ENCODE measurements around the gene CIAPIN1.

Gene CIAPIN1

DNA sequence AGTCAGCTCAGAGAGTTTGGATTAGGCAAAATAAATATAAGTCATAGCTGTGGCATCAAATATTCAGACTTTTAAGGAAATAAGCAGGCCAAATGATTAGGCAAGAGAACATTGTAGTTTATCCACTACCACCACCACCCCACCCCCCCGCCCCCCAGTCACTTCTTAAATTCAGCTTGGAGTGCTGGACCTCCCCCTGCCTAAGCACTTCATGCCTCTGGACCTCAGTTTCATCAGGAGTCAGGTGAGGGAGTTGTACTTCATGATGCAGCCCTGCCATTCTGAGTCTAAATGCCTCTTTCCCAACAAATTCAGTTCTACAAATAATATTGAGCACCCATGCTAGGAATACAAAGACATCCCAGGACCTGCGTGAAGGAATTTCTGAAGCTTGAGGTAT lies 17.3 kb upstream of the CIAPIN1 start:
- no peak overlapping the region for H3K27ac ChIP-seq (ENCODE audit: low read length)
- H3K9me2 ChIP-seq (replicated peaks; ENCODE audit: insufficient read depth, low read length), result no peaks in the 10 kb centered on the region
- H3K9ac ChIP-seq (ENCODE audit: low read length), result no peak overlapping the region
- H3K27me3 ChIP-seq (replicated peaks; ENCODE audit: insufficient read depth, low read length), result no peaks in the 10 kb centered on the region
- H4K20me1 ChIP-seq (ENCODE audit: insufficient read depth, low read length), result no peaks in the 10 kb centered on the region
- DNase-seq, result no peak
- H3F3A ChIP-seq (ENCODE audit: insufficient read depth, low read length), result peaks cover 9% of the 10 kb centered on the region; the same call in 1 of the 2 replicates
- H3K4me3 ChIP-seq (ENCODE audit: low read length), result no peak overlapping the region
- H3K4me2 ChIP-seq (ENCODE audit: low read depth, low read length), result no peak overlapping the region
- no peak overlapping the region for H2AFZ ChIP-seq (ENCODE audit: low read length)
- TF ChIP-seq EZH2phosphoT487 (IDR thresholded peaks at IDR 0.05; ENCODE audit: low read length), result no peak
- TF ChIP-seq EZH2 (optimal IDR thresholded peaks at IDR 0.05; ENCODE audit: low read depth, low read length), result no peak
- TF ChIP-seq, protein P1, sequence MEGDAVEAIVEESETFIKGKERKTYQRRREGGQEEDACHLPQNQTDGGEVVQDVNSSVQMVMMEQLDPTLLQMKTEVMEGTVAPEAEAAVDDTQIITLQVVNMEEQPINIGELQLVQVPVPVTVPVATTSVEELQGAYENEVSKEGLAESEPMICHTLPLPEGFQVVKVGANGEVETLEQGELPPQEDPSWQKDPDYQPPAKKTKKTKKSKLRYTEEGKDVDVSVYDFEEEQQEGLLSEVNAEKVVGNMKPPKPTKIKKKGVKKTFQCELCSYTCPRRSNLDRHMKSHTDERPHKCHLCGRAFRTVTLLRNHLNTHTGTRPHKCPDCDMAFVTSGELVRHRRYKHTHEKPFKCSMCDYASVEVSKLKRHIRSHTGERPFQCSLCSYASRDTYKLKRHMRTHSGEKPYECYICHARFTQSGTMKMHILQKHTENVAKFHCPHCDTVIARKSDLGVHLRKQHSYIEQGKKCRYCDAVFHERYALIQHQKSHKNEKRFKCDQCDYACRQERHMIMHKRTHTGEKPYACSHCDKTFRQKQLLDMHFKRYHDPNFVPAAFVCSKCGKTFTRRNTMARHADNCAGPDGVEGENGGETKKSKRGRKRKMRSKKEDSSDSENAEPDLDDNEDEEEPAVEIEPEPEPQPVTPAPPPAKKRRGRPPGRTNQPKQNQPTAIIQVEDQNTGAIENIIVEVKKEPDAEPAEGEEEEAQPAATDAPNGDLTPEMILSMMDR (IDR thresholded peaks at IDR 0.05; ENCODE audit: low read length), result no peak
- no peaks in the 10 kb centered on the region for H3K9me3 ChIP-seq (replicated peaks; ENCODE audit: insufficient read depth, low read length)
- peaks cover 25% of the 10 kb centered on the region for H3K79me2 ChIP-seq (ENCODE audit: low read length)
- H3K4me1 ChIP-seq (ENCODE audit: low read length), result peaks cover 5% of the 10 kb centered on the region
- H3K36me3 ChIP-seq (replicated peaks; ENCODE audit: insufficient read depth, low read length), result peaks cover 5% of the 10 kb centered on the region

DNA sequence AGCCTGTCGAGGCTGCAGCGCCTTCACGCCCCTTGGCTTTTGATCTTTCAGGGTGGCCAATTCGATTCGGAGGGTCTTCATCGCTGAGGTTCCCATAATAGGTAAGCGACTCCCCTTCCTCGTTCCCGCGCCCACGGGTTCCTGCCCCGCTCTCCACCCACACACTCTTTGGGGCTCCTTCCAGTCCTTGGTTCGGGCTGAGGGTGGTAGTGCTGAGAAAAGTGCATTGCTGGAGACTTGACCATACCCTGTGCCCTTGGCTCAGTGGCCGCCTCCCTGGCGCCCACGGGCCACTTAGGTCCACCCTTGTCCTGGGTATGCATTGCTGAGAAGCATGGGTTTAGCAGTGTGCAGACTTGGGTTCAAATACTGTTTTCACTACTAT lies 15.8 kb upstream of the CIAPIN1 start:
- DNase-seq, result no peak
- peaks cover 5% of the 10 kb centered on the region for H3K4me1 ChIP-seq (ENCODE audit: low read length)

DNA sequence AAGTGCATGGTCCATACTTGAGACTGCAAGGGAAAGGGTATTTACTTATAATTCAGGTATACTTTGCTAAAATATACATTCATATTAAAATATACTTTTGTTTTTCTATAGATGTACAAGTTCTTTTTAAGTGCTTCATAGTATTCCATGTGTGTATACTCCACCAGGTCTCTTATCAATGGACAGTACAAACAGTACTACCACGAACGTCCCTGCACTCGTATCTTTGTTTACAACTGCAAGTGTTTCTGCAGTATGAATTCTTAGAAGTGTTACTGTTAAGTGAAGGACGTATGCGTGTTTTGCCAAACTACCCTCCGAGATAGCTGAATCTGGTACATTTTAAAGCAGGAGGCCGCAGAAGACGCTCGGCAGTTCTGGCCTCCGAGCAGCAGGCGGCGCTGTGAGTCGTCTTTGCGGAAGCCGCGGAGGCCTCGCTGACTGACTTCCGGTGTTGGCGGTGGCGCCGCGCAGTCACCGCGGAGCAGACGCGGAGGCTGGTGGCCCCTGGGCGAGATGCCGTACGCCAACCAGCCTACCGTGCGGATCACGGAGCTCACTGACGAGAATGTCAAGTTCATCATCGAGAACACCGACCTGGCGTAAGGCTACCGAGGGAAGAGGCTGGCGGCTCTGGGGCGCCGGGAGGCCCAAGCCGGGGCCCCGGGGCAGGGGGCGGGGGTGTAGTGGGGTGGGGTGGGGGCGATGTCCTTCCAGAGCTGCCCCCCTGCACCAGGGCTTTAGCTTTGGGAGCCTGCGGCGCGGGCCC lies 15.2 kb upstream of the CIAPIN1 start, which contains the start of gene POLR2C:
Gene POLR2C (plus strand): TSS at position 471 of the 769 bp plus-strand sequence. CDS start 46 bp downstream, at position 517.
- Histone ChIP-seq H3K4me2 (ENCODE audit: low read depth, low read length) (peak within 1 kb of the TSS; percentile 97), H3K9me2 (replicated peaks; ENCODE audit: insufficient read depth, low read length) (no peaks in the 10 kb centered on the region), H3K9ac (ENCODE audit: low read length) (peak within 1 kb of the TSS; percentile 74), H3K27ac (ENCODE audit: low read length) (no peak within 1 kb of the TSS), H3K4me3 (ENCODE audit: low read length) (peak within 1 kb of the TSS; percentile 97), H2AFZ (ENCODE audit: low read length) (no peak within 1 kb of the TSS), H3F3A (ENCODE audit: insufficient read depth, low read length) (peaks cover 9% of the 10 kb centered on the region; the same call in 1 of the 2 replicates), H3K4me1 (ENCODE audit: low read length) (peaks cover 5% of the 10 kb centered on the region), H3K27me3 (replicated peaks; ENCODE audit: insufficient read depth, low read length) (no peaks in the 10 kb centered on the region), H3K36me3 (replicated peaks; ENCODE audit: insufficient read depth, low read length) (peaks cover 9% of the 10 kb centered on the region; the same call in 1 of the 2 replicates), H3K9me3 (replicated peaks; ENCODE audit: insufficient read depth, low read length) (no peaks in the 10 kb centered on the region), H4K20me1 (ENCODE audit: insufficient read depth, low read length) (no peaks in the 10 kb centered on the region), H3K79me2 (ENCODE audit: low read length) (peaks cover 25% of the 10 kb centered on the region)
- DNase-seq, result peak; percentile 90
- TF ChIP-seq, protein P1 (IDR thresholded peaks at IDR 0.05; ENCODE audit: low read length), result peak; percentile 92
- TF ChIP-seq EZH2phosphoT487 (IDR thresholded peaks at IDR 0.05; ENCODE audit: low read length), result no peak
- no peak for TF ChIP-seq EZH2 (optimal IDR thresholded peaks at IDR 0.05; ENCODE audit: low read depth, low read length)

More for the DNA sequence above, 15.8 kb upstream of the CIAPIN1 start:
- H3K4me3 ChIP-seq (ENCODE audit: low read length), result peak overlapping the region; percentile 97
- peak overlapping the region; percentile 97 for H3K4me2 ChIP-seq (ENCODE audit: low read depth, low read length)
- peaks cover 25% of the 10 kb centered on the region for H3K79me2 ChIP-seq (ENCODE audit: low read length)
- H3K9me3 ChIP-seq (replicated peaks; ENCODE audit: insufficient read depth, low read length), result no peaks in the 10 kb centered on the region
- H3K9me2 ChIP-seq (replicated peaks; ENCODE audit: insufficient read depth, low read length), result no peaks in the 10 kb centered on the region
- H4K20me1 ChIP-seq (ENCODE audit: insufficient read depth, low read length), result no peaks in the 10 kb centered on the region
- H3K9ac ChIP-seq (ENCODE audit: low read length), result peak overlapping the region; percentile 74
- H3K36me3 ChIP-seq (replicated peaks; ENCODE audit: insufficient read depth, low read length), result peaks cover 7% of the 10 kb centered on the region; the same call in 1 of the 2 replicates
- no peak overlapping the region for H2AFZ ChIP-seq (ENCODE audit: low read length)
- H3F3A ChIP-seq (ENCODE audit: insufficient read depth, low read length), result peaks cover 9% of the 10 kb centered on the region; the same call in 1 of the 2 replicates
- no peaks in the 10 kb centered on the region for H3K27me3 ChIP-seq (replicated peaks; ENCODE audit: insufficient read depth, low read length)
- no peak overlapping the region for H3K27ac ChIP-seq (ENCODE audit: low read length)
- no peak for TF ChIP-seq EZH2 (optimal IDR thresholded peaks at IDR 0.05; ENCODE audit: low read depth, low read length)
- TF ChIP-seq, protein P1 (IDR thresholded peaks at IDR 0.05; ENCODE audit: low read length), result no peak
- TF ChIP-seq EZH2phosphoT487 (IDR thresholded peaks at IDR 0.05; ENCODE audit: low read length), result no peak

Measured in MM.1S (cell line).